Neural cell (in vitro differentiated cells): ENCODE results near the gene PREX1. TPM values are rescaled to one million over a fixed set of nuclear protein-coding genes. Genes with fewer than 3 reads are reported as not detected.

ENCODE experiments used
- H2AFZ ChIP-seq: fragments of 200-600, 300-800 bp; sonication (generic), shearing (Covaris generic); 2 replicates; pipeline ENCODE4 v1.6.0; 2014; ENCODE audit warnings: low read depth, mild to moderate bottlenecking, antibody characterized with exemption, low read length, moderate library complexity
- H3F3A ChIP-seq: fragments of 200-600 bp; shearing (Covaris generic); 2 replicates; pipeline ENCODE4 v1.6.1; 2016; ENCODE audit warnings: mild to moderate bottlenecking, moderate library complexity, mixed read lengths, antibody characterized with exemption, low read length; ENCODE audit not compliant: insufficient read depth, poor library complexity, severe bottlenecking
- H3K27ac ChIP-seq: fragments of 200-600, 300-800 bp; sonication (generic), shearing (Covaris generic); 2 replicates; pipeline ENCODE4 v1.5.1; 2014; ENCODE audit warnings: mild to moderate bottlenecking, low read length, moderate library complexity
- H3K27me3 ChIP-seq: fragments of 300-800, 200-600 bp; sonication (generic), shearing (Covaris generic); 2 replicates; pipeline ENCODE4 v1.6.0; 2014; ENCODE audit warnings: mild to moderate bottlenecking, low read depth, low read length, moderate library complexity; ENCODE audit not compliant: insufficient read depth
- H3K36me3 ChIP-seq: fragments of 300-800, 200-600 bp; sonication (generic), shearing (Covaris generic); 2 replicates; pipeline ENCODE4 v1.5.1; 2014; ENCODE audit warnings: mild to moderate bottlenecking, antibody characterized with exemption, low read length, moderate library complexity; ENCODE audit not compliant: insufficient read depth
- H3K4me2 ChIP-seq: fragments of 300-800, 200-600 bp; sonication (generic), shearing (Covaris generic); 2 replicates; pipeline ENCODE4 v1.6.0; 2014; ENCODE audit warnings: mild to moderate bottlenecking, low read length
- H3K4me3 ChIP-seq: fragments of 300-800, 200-600 bp; sonication (generic), shearing (Covaris generic); 2 replicates; pipeline ENCODE4 v1.5.1; 2014; ENCODE audit warnings: mild to moderate bottlenecking, low read length, moderate library complexity
- H3K79me2 ChIP-seq: fragments of 200-600 bp; shearing (Covaris generic); replicated peaks from 2 replicates; pipeline ENCODE4 v1.6.0; 2014; ENCODE audit warnings: mild to moderate bottlenecking, low read length, moderate library complexity; ENCODE audit not compliant: insufficient read depth
- H3K9ac ChIP-seq: fragments of 300-800, 200-600 bp; sonication (generic), shearing (Covaris generic); 2 replicates; pipeline ENCODE4 v1.6.1; 2016; ENCODE audit warnings: mild to moderate bottlenecking, low read length, mixed read lengths
- H3K9me2 ChIP-seq: fragments of 200-600 bp; shearing (Covaris generic); 2 replicates; pipeline ENCODE4 v1.6.1; 2016; ENCODE audit warnings: mild to moderate bottlenecking, low read length, mixed read lengths; ENCODE audit not compliant: insufficient read depth
- H3K9me3 ChIP-seq: fragments of 200-600, 300-800 bp; sonication (generic), shearing (Covaris generic); 2 replicates; pipeline ENCODE4 v1.6.1; 2016; ENCODE audit warnings: mild to moderate bottlenecking, mixed run types, low read length, moderate library complexity, mixed read lengths
- H4K20me1 ChIP-seq: fragments of 200-600 bp; shearing (Covaris generic); 2 replicates; pipeline ENCODE4 v1.6.1; 2016; ENCODE audit warnings: mild to moderate bottlenecking, mixed run types; ENCODE audit not compliant: insufficient read depth
- EP300 ChIP-seq: fragments of 450-650 bp; conservative IDR thresholded peaks from 2 replicates; pipeline ENCODE4 v1.6.1; 2014; ENCODE audit warnings: antibody characterized with exemption, mild to moderate bottlenecking, moderate library complexity; ENCODE audit not compliant: poor library complexity, severe bottlenecking
- EZH2 ChIP-seq: fragments of 200-600, 300-800 bp; shearing (Covaris generic), sonication (generic); IDR thresholded peaks from 2 replicates; pipeline ENCODE4 v1.6.1; 2014; ENCODE audit warnings: antibody characterized with exemption, low read length, borderline replicate concordance, mild to moderate bottlenecking; ENCODE audit not compliant: insufficient read depth, poor library complexity, severe bottlenecking
- MXI1 ChIP-seq: fragments of 450-650 bp; conservative IDR thresholded peaks from 2 replicates; pipeline ENCODE4 v1.6.1; 2014; ENCODE audit warnings: antibody characterized with exemption, mild to moderate bottlenecking; ENCODE audit not compliant: poor library complexity, severe bottlenecking
- POLR2AphosphoS5 ChIP-seq: IDR thresholded peaks from 2 replicates; pipeline ENCODE4 v1.6.1; 2012
- RAD21 ChIP-seq: fragments of 450-650 bp; conservative IDR thresholded peaks from 2 replicates; pipeline ENCODE4 v1.6.1; 2014; ENCODE audit warnings: antibody characterized with exemption, mild to moderate bottlenecking, moderate library complexity
- REST ChIP-seq: IDR thresholded peaks from 2 replicates; pipeline ENCODE4 v1.6.1; 2012; ENCODE audit warnings: borderline replicate concordance
- SMC3 ChIP-seq: fragments of 450-650 bp; conservative IDR thresholded peaks from 2 replicates; pipeline ENCODE4 v1.6.1; 2014; ENCODE audit warnings: antibody characterized with exemption, mild to moderate bottlenecking, moderate library complexity; ENCODE audit not compliant: poor library complexity
- TAF1 ChIP-seq: IDR thresholded peaks from 2 replicates; pipeline ENCODE4 v1.6.1; 2012; ENCODE audit warnings: low read depth
- polyA plus RNA-seq: library from polyadenylated mRNA; depleted of rRNA; stranded (reverse); fragments of >200 nt; gene quantifications from 2 replicates; pipeline ENCODE4 v1.2.3, GENCODE V29; 2014
- TF ChIP-seq, protein P1 (sequence below): fragments of 450-650 bp; IDR thresholded peaks from 2 replicates; pipeline ENCODE4 v1.5.1; 2014; ENCODE audit warnings: antibody characterized with exemption, mild to moderate bottlenecking, moderate library complexity; ENCODE audit not compliant: poor library complexity, severe bottlenecking

The PREX1 gene
- polyA plus RNA-seq, 1 donor from 2014 or later: 0.06 TPM

GRCh38 chr20:48793776-48794175, 34.0 kb downstream of the PREX1 start:
- Histone ChIP-seq H3K9ac (no peak overlapping the region), H3K4me2 (no peak overlapping the region), H3K79me2 (no peaks in the 10 kb centered on the region), H3F3A (no peaks in the 10 kb centered on the region), H3K27ac (no peak overlapping the region), H3K36me3 (no peaks in the 10 kb centered on the region), H2AFZ (no peak overlapping the region), H3K27me3 (no peaks in the 10 kb centered on the region), H3K9me3 (no peaks in the 10 kb centered on the region), H4K20me1 (no peaks in the 10 kb centered on the region), H3K9me2 (no peaks in the 10 kb centered on the region), H3K4me3 (no peak overlapping the region)
- no peak for TF ChIP-seq POLR2AphosphoS5
- no peak for TF ChIP-seq EZH2
- TF ChIP-seq EP300: no peak
- TF ChIP-seq, protein P1, sequence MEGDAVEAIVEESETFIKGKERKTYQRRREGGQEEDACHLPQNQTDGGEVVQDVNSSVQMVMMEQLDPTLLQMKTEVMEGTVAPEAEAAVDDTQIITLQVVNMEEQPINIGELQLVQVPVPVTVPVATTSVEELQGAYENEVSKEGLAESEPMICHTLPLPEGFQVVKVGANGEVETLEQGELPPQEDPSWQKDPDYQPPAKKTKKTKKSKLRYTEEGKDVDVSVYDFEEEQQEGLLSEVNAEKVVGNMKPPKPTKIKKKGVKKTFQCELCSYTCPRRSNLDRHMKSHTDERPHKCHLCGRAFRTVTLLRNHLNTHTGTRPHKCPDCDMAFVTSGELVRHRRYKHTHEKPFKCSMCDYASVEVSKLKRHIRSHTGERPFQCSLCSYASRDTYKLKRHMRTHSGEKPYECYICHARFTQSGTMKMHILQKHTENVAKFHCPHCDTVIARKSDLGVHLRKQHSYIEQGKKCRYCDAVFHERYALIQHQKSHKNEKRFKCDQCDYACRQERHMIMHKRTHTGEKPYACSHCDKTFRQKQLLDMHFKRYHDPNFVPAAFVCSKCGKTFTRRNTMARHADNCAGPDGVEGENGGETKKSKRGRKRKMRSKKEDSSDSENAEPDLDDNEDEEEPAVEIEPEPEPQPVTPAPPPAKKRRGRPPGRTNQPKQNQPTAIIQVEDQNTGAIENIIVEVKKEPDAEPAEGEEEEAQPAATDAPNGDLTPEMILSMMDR: no peak
- TF ChIP-seq TAF1: no peak
- TF ChIP-seq RAD21: no peak
- TF ChIP-seq SMC3: no peak

DNA sequence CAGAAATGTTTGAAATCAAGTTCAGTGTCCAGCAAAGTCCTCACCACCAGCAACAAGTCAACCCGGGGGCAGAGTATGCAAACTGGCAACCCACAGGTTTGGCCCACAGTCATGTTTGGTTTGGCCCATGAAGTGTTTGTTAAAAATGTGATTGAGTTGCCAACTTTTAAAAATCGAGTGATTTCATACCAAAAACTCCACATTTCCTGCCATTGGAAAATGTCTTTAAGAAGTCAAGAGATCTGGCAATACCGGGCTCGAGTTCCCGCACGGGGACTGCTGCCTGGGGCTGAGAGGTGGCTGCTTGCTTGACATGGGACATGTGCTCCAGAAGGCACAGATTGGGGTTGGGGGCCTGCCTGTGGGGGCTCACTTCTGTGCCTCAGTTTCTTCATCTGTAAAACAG, 36.1 kb downstream of the PREX1 start:
- Histone ChIP-seq H3K27ac (no peak overlapping the region), H3K4me2 (no peak overlapping the region), H4K20me1 (no peaks in the 10 kb centered on the region), H3K4me3 (no peak overlapping the region), H3K79me2 (no peaks in the 10 kb centered on the region), H3K9me3 (no peaks in the 10 kb centered on the region), H2AFZ (no peak overlapping the region), H3K36me3 (no peaks in the 10 kb centered on the region), H3F3A (no peaks in the 10 kb centered on the region), H3K9ac (no peak overlapping the region), H3K27me3 (no peaks in the 10 kb centered on the region), H3K9me2 (no peaks in the 10 kb centered on the region)
- TF ChIP-seq, protein P1: no peak

GRCh38 chr20:48791014-48791413, 36.8 kb downstream of the PREX1 start:
- Histone ChIP-seq H3K79me2 (no peaks in the 10 kb centered on the region), H3K9ac (peak overlapping the region; percentile 10), H2AFZ (peak overlapping the region; percentile 10), H3K9me3 (no peaks in the 10 kb centered on the region), H3K4me2 (no peak overlapping the region), H3K27ac (peak overlapping the region; percentile 51), H3K27me3 (no peaks in the 10 kb centered on the region), H3K4me3 (peak overlapping the region; percentile 29), H4K20me1 (no peaks in the 10 kb centered on the region), H3K36me3 (no peaks in the 10 kb centered on the region), H3F3A (no peaks in the 10 kb centered on the region), H3K9me2 (no peaks in the 10 kb centered on the region)
- TF ChIP-seq RAD21: peak; percentile 68
- TF ChIP-seq, protein P1: peak; percentile 65
- no peak for TF ChIP-seq TAF1
- TF ChIP-seq MXI1: no peak
- peak; percentile 55 for TF ChIP-seq POLR2AphosphoS5
- TF ChIP-seq SMC3: peak; percentile 65
- peak; percentile 51 for TF ChIP-seq REST
